RPMI7951 (cell line): ENCODE results near the gene MYH10. TPM values are rescaled to one million over a fixed set of nuclear protein-coding genes. Genes with fewer than 3 reads are reported as not detected.
"Not testable (repeated sequence)": the region's sequence is repeated elsewhere in the genome, so short reads cannot be mapped to it uniquely, and the experiment has no call there.

Experiments
- DNase-seq: peaks from one replicate; pipeline ENCODE4 v3.0.0-alpha.2; 2012; ENCODE audit warnings: low read depth
- total RNA-seq: library from RNA; depleted of rRNA; stranded (reverse); fragments of >200 nt; shearing (Covaris generic); gene quantifications from 2 replicates; pipeline ENCODE4 v1.2.3, GENCODE V29; 2014; rRNA removed

Gene MYH10
- 18.8 and 21.9 TPM in 2 replicates for total RNA-seq

DNA sequence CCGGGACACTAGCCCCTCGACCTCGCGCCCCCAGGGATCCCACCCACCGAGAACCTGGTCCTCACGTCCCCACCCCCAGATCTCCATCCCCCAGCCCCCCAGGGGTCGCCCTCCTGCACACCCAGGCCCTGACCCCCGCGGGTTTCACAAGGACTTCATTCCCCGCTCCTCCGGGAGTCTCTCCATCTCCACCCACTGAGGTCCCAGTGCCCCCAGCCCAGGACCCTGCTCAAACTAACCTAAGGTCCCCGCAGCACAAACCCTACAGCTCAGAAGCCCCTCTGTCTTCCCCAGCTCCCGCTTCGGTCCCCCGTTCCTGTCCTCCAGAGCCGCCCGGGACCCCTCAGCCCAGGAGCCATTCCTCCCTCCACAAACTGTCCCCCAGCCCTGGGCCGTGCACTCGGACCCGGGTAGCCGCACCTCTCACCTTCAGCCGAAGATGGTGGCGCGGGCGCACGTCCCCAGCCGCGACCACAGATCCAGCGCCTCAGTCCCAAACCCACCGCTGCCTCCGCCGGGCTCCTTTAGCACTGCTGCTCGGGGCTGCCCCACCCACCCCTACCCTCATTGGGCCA is at the start of gene MYH10:
TSS of gene MYH10 (minus strand) at position 499 of the 575 bp plus-strand sequence. CDS start 7,479 bp downstream, outside the sequence.
- DNase-seq = no peak

DNA sequence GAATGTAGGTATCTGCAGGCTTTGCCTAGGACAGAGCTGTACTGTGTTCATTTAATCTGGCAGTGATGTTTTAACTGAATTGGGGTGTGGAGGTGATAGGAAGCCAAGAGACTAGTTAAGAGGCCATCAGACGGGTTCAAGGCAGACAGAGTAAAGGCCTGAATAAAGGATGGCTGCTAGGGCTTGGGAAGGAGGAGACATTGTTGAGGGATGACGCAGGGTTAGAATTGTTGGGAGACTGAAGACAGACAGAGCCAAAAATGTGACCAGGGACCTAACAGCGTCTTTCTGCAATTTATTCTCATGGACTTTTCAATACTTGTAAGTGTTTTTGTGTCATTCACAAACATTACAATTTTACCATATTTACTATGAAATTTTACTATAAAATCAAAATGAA is 48.6 kb upstream of the MYH10 start:
- DNase-seq = no peak

DNA sequence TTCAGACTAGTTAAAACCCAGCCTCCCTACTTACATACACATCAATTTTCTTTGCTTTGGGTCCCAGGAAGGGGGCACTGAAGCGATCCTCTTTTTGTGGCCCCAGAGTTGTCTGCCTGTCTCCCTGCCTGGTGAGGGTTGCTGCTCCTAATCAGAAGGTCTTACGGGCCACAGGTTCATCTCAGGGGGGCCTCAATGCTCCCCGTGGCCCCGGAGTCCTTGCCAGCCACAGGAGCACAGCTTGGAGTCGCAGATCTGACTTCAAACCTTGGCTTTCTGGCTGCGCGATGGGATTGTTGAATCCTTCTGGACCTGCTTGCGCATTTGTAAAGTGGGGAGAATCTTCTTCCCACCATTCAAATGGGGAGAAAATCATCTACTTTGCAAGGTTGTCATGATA is 44.8 kb upstream of the MYH10 start:
- DNase-seq = no peak

DNA sequence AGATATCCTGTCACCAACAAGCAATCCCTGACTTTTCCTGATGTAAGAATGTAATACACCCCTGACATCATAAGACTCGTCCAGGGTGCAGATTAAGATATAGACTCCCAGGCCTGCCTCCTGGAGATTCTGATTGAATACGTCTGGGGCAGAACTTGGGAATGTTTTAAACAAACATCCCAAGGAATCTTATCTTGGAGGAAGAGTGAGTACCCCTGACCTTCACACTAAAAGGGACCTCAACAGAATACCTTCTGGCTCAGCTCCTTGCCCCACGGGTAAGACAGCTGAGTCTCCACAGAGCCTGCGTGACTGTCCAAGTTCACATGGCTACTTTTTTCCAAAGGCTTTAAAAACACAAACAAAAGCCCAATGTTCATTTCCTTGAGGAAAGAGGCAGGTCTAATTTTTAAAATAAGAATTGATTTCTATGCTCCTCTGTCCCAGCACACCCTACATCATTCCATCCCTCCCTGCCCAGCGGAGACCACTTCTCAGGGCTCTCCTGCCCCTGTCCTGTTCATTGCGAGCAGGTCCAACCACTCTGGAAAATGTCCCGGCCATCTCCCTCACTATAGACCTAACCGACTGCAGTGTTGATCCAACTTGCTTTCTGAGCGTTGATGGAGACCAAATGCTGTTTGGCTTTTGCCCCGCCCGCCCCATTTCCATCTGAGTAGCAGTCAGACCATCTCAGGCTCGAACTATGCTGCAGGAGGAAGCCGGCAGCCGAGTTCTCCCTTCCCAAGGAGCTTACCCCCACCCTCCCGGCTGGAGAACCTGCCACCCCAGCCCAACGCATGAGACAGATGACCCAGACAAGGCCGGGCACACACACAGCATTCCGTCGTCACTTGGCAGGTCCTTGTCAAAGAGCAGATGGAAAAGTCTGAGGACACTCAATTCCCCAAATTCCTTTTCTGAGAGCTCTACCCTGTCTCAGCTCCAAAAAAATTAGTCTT is 44.1 kb upstream of the MYH10 start:
- DNase-seq = no peak

DNA sequence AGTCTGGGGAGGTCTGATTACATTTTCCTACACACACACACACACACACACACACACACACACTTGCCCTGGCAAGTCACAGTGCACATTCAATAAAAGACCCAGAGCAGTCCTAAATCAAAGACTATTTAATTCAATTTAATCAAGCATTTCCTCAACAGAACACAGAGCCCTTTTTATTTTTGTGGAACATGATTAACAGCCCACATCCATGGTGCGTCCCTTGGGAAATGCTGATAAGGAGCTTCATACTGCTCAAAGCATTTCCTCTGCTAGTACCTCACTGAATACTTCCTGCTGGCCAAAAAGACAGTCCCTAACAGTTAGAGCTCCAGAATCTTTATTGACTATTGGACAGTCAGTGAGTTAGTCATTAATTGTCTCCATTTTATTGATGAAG is 43.1 kb upstream of the MYH10 start:
- DNase-seq = peak; percentile 49

DNA sequence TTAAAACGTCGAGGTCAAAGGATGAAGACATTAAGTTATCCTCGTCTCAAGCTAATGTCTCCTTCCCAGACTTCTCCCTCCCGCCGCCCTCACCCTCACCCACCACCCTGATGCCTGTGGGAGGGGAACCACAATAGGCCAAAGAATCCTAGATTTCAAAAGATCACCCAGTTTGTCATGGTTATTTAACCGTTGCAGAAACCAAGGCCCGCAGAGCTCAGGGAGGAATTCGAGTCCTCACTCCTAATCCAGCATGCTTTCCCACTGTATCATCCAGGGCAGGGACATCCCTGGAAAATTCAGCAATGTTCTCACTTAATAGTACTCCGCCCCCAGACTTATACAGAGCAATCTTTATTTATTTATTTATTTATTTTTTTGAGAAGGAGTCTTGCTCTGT is 41.8 kb upstream of the MYH10 start:
- DNase-seq = no peak

DNA sequence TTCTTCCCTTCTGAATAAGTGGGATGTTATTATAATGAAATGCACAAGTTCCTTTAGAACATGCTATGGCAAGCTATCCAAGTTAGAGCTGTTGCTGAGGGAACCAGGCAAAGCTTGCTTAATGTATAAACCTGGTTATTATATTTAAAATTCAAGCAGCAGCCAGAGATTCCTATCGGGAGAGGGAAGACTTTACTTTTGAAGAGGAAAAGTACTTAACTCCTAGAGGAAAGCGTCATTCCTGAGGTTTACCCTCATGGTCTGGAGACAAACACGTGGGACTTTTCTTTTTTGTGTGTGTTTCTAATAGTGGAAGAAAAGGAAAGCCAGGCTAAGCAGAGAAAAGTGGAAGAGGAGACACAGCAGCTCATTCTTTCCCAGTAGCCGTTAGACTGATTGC is 39.9 kb upstream of the MYH10 start:
- DNase-seq = no peak

DNA sequence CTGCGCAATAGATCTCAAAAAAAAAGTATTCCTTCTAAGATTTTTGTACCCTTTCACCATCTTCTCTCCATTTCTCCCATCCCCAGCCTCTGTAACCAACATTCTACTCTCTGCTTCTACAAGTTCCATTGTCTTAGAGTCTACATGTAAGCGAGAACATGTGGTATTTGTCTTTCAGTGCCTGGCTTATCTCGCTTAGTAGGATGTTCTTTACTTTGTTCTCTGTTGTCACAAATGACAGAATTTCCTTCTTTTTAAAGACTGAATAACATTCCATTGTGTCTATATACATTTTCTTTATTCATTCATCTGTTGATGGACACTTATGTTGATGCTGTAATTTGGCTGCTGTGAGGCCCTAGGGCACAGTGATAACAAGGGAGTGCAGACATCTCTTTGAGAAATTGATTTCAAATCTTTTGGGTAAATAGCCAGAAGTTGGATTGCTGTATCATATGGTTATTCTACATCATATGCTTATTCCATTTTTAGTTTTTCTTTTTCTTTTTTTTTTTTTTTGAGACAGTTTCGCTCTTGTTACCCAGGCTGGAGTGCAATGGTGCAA is 37.7 kb upstream of the MYH10 start:
- no peak for DNase-seq

DNA sequence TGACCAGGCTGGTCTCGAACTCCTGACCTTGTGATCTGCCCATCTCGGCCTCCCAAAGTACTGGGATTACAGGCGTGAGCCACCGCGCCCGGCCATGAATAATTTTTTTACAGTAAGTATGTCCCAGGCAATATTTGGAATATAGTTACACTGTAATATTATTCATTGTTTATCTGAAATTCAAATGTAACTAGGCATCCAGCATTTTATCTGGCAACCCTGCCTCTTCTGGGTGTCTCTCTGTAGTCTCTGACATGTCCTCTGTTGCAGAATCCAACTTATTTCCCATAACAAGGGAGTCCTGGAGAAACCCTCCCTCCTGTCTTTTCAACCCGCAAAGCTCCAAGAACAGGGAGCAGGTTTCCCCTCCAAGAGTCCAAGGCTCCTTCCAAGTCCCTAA is 36.9 kb upstream of the MYH10 start:
- DNase-seq = no peak

DNA sequence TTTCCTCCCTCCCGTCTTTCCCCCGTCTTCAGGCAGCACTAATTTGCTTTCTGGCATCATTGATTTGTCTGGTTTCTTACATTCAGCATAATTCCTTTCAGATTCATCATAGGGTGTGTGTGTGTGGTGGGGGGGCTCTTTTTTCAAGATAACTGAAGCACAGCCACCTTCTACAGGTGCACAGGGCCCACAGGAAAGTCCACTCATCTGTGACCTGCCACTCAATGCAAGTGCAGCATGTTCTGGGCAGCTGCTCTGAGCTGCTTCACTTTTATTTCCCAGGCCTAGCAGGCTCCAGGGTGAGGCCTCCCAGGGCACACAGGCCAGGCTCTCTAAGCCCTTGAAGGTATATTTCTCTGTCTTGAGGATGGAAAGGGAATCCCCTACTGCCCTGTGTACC is 35.2 kb upstream of the MYH10 start:
- DNase-seq = no peak

DNA sequence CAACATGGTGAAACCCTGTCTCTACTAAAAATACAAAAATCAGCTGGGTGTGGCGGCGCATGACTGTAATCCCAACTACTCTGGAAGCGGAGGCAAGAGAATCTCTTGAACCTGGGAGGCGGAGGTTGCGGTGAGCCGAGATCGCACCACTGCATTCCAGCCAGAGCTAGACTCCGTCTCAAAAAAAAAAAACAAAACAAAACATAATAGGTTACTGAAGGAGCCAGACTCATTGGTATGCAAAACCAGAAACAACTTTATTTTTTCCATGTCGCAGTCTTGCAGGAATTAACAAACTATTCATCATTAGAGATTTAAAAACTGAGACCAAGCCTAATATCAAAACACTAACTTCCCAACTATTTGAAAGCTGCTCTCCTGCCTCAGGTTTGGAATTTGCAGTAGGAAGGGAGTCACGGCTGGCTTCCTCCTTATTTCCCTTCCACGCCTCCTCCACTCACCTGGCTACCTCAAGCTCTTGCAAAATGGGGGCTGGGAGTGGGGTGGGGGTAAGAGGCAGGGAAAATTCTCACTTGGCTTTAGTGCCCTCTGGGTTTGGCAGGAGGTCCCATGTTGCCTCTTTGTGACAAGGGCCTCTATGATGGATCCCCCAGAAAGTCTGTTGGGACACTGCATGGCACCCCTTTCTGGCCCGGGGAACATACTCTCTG is 34.1 kb upstream of the MYH10 start:
- no peak for DNase-seq

DNA sequence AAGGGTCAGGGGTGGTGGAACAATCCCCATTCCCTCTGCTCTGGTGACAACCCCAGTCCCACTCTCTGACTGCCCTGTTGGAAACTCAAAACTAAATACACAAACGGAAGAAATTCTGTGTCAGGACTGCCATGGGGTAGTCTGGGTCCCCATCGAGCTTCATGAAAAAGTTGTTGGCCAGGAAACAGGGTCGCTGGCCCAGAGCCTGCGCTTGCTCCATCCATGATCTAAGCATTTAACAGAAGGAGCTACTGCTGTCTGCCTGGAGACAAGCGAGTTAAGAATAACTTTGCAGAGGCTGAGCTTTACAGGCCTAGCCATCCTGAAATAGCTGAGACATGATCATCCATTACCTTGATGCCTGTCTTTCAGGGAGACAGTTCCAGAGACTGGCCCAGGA is 32.4 kb upstream of the MYH10 start:
- no peak for DNase-seq

DNA sequence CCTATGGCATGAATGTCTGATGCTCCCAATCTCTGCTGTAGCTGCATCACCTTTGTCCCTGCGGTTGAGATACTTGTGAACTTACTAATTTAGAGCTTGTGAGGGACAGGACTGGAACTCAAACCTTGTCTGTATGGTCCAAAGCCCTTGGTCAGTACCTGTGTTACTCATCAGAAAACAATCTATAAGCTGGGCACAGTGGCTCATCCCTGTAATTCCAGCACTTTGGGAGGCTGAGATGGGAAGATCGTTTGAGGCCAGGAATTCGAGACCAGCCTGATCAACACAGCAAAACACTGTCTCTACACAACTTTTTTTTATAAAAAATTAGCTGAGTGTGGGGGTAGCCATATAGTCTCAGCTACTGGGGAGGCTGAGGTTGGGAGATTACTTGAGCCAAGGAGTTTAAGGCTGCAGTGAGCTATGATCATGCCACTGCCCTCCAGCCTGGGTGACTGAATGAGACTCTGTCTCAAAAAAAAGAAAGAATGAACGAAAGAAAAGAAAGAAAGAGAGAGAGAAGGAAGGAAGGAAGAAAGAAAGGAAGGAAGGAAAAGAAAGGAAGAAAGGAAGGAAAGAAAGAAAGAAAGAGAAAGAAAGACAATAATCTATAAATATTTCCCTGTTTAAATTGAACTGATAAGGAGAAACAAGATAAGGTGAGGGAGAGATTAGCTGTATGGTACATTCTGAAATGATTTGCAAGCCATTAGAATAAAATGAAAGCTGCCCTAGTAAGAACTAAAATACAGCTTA is 31.7 kb upstream of the MYH10 start:
- no peak for DNase-seq

DNA sequence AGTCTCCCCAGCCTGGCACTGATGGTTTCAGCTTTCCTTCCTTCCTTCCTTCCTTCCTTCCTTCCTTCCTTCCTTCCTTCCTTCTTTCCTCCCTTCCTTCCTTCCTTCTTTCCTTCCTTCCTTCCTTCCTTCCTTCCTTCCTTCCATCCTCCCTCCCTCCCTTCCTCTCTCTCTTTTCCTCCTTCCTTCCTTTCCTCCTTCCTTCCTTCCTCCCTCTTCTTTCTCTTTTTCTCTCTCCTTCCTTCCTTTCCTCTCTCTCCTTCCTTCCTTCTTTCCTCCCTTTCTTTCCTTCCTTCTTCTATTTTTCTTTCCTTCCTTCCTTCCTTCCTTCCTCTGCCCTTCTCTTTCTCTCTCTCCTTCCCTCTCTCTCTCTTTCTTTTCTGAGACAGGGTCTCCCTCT is 30.2 kb upstream of the MYH10 start:
- DNase-seq = not testable (repeated sequence)

DNA sequence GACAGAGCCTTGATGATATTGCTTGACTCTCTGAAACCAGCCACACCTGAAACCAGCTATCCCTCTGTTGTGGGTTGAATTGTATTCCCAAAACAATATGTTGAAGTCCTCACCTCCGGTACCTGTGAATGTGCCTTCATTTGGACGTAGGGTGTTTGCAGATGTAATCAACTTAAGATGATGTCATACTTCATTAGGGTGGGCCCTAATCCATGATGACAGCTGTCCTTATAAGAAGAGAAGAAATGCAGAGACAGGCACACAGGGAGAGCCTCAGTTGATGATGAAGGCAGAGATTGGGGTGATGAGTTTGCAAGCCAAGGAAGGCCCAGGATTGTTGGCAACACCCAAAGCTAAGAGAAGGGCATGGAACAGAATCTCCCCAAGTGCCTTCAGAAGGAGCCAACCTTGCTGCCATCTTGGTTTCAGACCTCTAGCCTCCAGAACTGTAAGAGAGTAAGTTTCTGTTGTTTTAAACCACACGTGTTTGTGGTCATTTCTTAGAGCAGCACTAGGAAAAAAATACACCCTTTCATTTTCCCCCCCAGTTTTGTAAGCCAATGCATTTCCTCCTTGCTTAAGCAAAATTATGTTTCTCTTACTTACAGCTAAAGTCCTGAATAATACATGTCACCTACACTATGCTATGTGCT is 29.4 kb upstream of the MYH10 start:
- DNase-seq = no peak

DNA sequence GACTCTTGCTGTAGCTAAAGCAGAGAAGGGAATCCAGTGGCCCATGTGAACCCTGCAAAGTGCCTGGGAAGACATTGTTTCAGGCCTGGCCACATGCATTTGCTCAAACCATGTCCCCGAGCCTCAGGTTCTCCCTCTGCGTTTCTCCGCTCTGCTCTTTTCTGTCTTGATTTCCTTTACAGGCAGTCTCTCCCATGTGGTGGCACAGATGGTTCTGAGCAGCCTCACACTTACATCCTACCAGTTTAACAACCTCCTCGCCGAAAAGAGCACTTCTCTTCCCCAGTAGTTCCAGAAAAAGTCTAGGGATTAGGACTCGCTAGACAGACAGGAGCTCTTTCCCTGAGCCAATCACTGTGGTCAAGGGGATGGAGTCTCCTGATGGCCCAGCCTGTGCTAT is 28.3 kb upstream of the MYH10 start:
- no peak for DNase-seq

DNA sequence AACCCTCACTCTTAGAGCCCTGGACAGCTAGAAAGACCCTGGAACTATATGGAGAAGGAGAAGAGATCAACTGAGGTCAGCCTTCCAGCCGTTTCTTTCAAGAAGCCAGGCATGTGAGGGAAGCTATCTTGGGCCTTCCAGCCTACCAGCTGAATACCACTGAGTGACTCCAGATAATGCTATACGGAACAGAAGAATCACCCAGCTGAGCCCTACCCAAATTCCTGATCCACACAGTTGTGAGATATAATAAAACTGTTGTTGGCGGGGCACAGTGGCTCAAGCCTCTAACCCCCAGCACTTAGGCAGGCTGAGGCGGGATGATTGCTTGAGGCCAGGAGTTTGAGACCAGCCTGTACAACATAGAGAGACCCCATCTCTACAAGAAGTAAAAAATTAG is 26.2 kb upstream of the MYH10 start:
- no peak for DNase-seq

DNA sequence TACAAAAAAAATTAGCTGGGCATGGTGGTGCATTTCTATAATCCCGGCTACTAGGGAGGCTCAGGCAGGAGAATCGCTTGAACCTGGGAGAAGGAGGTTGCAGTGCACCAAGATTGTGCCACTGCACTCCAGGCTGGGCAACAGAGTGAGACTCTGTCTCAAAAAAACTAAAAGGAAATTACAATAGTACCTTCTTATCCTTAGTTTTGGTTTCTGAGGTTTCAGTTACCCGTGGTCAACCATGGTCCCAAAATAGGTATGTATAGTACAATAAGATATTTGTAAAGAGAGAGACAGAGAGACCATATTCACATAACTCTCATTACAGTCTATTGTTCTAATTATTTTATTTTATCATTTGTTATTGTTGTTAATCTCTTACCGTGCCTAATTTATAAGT is 24.3 kb upstream of the MYH10 start:
- DNase-seq = no peak

DNA sequence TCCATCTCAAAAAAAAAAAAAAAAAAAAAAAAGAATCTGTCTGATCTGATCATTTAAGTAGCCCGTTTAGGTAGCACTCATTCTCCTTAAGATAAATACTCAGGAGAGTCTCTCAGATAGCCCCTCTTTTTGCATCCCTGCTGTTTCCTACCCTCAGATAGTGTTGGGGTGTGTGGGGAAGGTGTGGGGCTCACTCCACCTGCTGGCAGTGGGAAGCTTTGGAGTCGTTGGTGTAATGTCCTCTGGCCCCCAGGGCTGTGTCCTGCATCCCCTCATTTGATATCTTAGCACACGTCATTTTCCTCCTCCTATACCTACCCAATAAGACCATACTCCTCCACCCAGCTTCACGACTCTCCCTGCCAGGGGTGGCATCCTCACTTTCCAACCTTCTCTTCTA is 20.5 kb upstream of the MYH10 start:
- DNase-seq = no peak

DNA sequence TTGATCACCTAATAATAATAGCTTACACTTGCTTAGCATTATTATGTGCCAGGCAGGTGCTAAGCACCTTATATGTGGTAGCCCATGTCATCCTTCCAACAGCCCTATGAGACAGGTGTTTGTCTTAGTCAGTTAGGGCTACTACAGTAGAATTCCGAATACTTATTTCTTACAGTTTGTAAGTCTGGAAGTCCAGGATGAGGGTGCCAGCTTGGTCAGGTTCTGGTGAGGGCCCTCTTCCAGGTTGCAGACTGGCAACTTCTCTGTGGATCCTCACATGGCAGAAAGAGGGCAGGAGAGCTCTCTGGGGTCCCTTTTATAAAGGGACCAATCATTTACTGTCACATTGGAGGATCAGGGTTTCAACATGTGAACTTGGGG is 19.6 kb upstream of the MYH10 start:
- DNase-seq = no peak
